Neural cell (in vitro differentiated cells): Measurements from ENCODE around the gene SALL3. TPM values are rescaled to one million over a fixed set of nuclear protein-coding genes. Genes with fewer than 3 reads are reported as not detected.

ENCODE experiments used
- H2AFZ ChIP-seq: fragments of 200-600, 300-800 bp; sonication (generic), shearing (Covaris generic); 2 replicates; pipeline ENCODE4 v1.6.0; 2014; ENCODE audit warnings: low read depth, mild to moderate bottlenecking, antibody characterized with exemption, low read length, moderate library complexity
- H3F3A ChIP-seq: fragments of 200-600 bp; shearing (Covaris generic); 2 replicates; pipeline ENCODE4 v1.6.1; 2016; ENCODE audit warnings: mild to moderate bottlenecking, moderate library complexity, mixed read lengths, antibody characterized with exemption, low read length; ENCODE audit not compliant: insufficient read depth, poor library complexity, severe bottlenecking
- H3K27ac ChIP-seq: fragments of 200-600, 300-800 bp; sonication (generic), shearing (Covaris generic); 2 replicates; pipeline ENCODE4 v1.5.1; 2014; ENCODE audit warnings: mild to moderate bottlenecking, low read length, moderate library complexity
- H3K27me3 ChIP-seq: fragments of 300-800, 200-600 bp; sonication (generic), shearing (Covaris generic); 2 replicates; pipeline ENCODE4 v1.6.0; 2014; ENCODE audit warnings: mild to moderate bottlenecking, low read depth, low read length, moderate library complexity; ENCODE audit not compliant: insufficient read depth
- H3K36me3 ChIP-seq: fragments of 300-800, 200-600 bp; sonication (generic), shearing (Covaris generic); 2 replicates; pipeline ENCODE4 v1.5.1; 2014; ENCODE audit warnings: mild to moderate bottlenecking, antibody characterized with exemption, low read length, moderate library complexity; ENCODE audit not compliant: insufficient read depth
- H3K4me2 ChIP-seq: fragments of 300-800, 200-600 bp; sonication (generic), shearing (Covaris generic); 2 replicates; pipeline ENCODE4 v1.6.0; 2014; ENCODE audit warnings: mild to moderate bottlenecking, low read length
- H3K4me3 ChIP-seq: fragments of 300-800, 200-600 bp; sonication (generic), shearing (Covaris generic); 2 replicates; pipeline ENCODE4 v1.5.1; 2014; ENCODE audit warnings: mild to moderate bottlenecking, low read length, moderate library complexity
- H3K79me2 ChIP-seq: fragments of 200-600 bp; shearing (Covaris generic); replicated peaks from 2 replicates; pipeline ENCODE4 v1.6.0; 2014; ENCODE audit warnings: mild to moderate bottlenecking, low read length, moderate library complexity; ENCODE audit not compliant: insufficient read depth
- H3K9ac ChIP-seq: fragments of 300-800, 200-600 bp; sonication (generic), shearing (Covaris generic); 2 replicates; pipeline ENCODE4 v1.6.1; 2016; ENCODE audit warnings: mild to moderate bottlenecking, low read length, mixed read lengths
- H3K9me2 ChIP-seq: fragments of 200-600 bp; shearing (Covaris generic); 2 replicates; pipeline ENCODE4 v1.6.1; 2016; ENCODE audit warnings: mild to moderate bottlenecking, low read length, mixed read lengths; ENCODE audit not compliant: insufficient read depth
- H3K9me3 ChIP-seq: fragments of 200-600, 300-800 bp; sonication (generic), shearing (Covaris generic); 2 replicates; pipeline ENCODE4 v1.6.1; 2016; ENCODE audit warnings: mild to moderate bottlenecking, mixed run types, low read length, moderate library complexity, mixed read lengths
- H4K20me1 ChIP-seq: fragments of 200-600 bp; shearing (Covaris generic); 2 replicates; pipeline ENCODE4 v1.6.1; 2016; ENCODE audit warnings: mild to moderate bottlenecking, mixed run types; ENCODE audit not compliant: insufficient read depth
- EP300 ChIP-seq: fragments of 450-650 bp; conservative IDR thresholded peaks from 2 replicates; pipeline ENCODE4 v1.6.1; 2014; ENCODE audit warnings: antibody characterized with exemption, mild to moderate bottlenecking, moderate library complexity; ENCODE audit not compliant: poor library complexity, severe bottlenecking
- EZH2 ChIP-seq: fragments of 200-600, 300-800 bp; shearing (Covaris generic), sonication (generic); IDR thresholded peaks from 2 replicates; pipeline ENCODE4 v1.6.1; 2014; ENCODE audit warnings: antibody characterized with exemption, low read length, borderline replicate concordance, mild to moderate bottlenecking; ENCODE audit not compliant: insufficient read depth, poor library complexity, severe bottlenecking
- MXI1 ChIP-seq: fragments of 450-650 bp; conservative IDR thresholded peaks from 2 replicates; pipeline ENCODE4 v1.6.1; 2014; ENCODE audit warnings: antibody characterized with exemption, mild to moderate bottlenecking; ENCODE audit not compliant: poor library complexity, severe bottlenecking
- POLR2AphosphoS5 ChIP-seq: IDR thresholded peaks from 2 replicates; pipeline ENCODE4 v1.6.1; 2012
- RAD21 ChIP-seq: fragments of 450-650 bp; conservative IDR thresholded peaks from 2 replicates; pipeline ENCODE4 v1.6.1; 2014; ENCODE audit warnings: antibody characterized with exemption, mild to moderate bottlenecking, moderate library complexity
- SMC3 ChIP-seq: fragments of 450-650 bp; conservative IDR thresholded peaks from 2 replicates; pipeline ENCODE4 v1.6.1; 2014; ENCODE audit warnings: antibody characterized with exemption, mild to moderate bottlenecking, moderate library complexity; ENCODE audit not compliant: poor library complexity
- TAF1 ChIP-seq: IDR thresholded peaks from 2 replicates; pipeline ENCODE4 v1.6.1; 2012; ENCODE audit warnings: low read depth
- polyA plus RNA-seq: library from polyadenylated mRNA; depleted of rRNA; stranded (reverse); fragments of >200 nt; gene quantifications from 2 replicates; pipeline ENCODE4 v1.2.3, GENCODE V29; 2014
- TF ChIP-seq, protein P1 (sequence below): IDR thresholded peaks from 2 replicates; pipeline ENCODE4 v1.6.1; 2012; ENCODE audit warnings: borderline replicate concordance
- TF ChIP-seq, protein P2 (sequence below): fragments of 450-650 bp; IDR thresholded peaks from 2 replicates; pipeline ENCODE4 v1.5.1; 2014; ENCODE audit warnings: antibody characterized with exemption, mild to moderate bottlenecking, moderate library complexity; ENCODE audit not compliant: poor library complexity, severe bottlenecking

The SALL3 gene
- polyA plus RNA-seq, 1 donor from 2014 or later, result 0.16 TPM

- Histone ChIP-seq H2AFZ (no peak overlapping the region), H4K20me1 (no peaks in the 10 kb centered on the region), H3K79me2 (no peaks in the 10 kb centered on the region), H3K27ac (no peak overlapping the region), H3K4me3 (no peak overlapping the region), H3F3A (no peaks in the 10 kb centered on the region), H3K9ac (no peak overlapping the region), H3K9me3 (no peaks in the 10 kb centered on the region), H3K36me3 (no peaks in the 10 kb centered on the region), H3K9me2 (no peaks in the 10 kb centered on the region), H3K27me3 (peaks cover 15% of the 10 kb centered on the region), H3K4me2 (no peak overlapping the region)
- TF ChIP-seq POLR2AphosphoS5 (no peak), EZH2 (no peak), MXI1 (no peak), SMC3 (no peak), TAF1 (no peak), RAD21 (no peak), EP300 (no peak)
- TF ChIP-seq, protein P1, sequence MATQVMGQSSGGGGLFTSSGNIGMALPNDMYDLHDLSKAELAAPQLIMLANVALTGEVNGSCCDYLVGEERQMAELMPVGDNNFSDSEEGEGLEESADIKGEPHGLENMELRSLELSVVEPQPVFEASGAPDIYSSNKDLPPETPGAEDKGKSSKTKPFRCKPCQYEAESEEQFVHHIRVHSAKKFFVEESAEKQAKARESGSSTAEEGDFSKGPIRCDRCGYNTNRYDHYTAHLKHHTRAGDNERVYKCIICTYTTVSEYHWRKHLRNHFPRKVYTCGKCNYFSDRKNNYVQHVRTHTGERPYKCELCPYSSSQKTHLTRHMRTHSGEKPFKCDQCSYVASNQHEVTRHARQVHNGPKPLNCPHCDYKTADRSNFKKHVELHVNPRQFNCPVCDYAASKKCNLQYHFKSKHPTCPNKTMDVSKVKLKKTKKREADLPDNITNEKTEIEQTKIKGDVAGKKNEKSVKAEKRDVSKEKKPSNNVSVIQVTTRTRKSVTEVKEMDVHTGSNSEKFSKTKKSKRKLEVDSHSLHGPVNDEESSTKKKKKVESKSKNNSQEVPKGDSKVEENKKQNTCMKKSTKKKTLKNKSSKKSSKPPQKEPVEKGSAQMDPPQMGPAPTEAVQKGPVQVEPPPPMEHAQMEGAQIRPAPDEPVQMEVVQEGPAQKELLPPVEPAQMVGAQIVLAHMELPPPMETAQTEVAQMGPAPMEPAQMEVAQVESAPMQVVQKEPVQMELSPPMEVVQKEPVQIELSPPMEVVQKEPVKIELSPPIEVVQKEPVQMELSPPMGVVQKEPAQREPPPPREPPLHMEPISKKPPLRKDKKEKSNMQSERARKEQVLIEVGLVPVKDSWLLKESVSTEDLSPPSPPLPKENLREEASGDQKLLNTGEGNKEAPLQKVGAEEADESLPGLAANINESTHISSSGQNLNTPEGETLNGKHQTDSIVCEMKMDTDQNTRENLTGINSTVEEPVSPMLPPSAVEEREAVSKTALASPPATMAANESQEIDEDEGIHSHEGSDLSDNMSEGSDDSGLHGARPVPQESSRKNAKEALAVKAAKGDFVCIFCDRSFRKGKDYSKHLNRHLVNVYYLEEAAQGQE, result no peak
- TF ChIP-seq, protein P2, sequence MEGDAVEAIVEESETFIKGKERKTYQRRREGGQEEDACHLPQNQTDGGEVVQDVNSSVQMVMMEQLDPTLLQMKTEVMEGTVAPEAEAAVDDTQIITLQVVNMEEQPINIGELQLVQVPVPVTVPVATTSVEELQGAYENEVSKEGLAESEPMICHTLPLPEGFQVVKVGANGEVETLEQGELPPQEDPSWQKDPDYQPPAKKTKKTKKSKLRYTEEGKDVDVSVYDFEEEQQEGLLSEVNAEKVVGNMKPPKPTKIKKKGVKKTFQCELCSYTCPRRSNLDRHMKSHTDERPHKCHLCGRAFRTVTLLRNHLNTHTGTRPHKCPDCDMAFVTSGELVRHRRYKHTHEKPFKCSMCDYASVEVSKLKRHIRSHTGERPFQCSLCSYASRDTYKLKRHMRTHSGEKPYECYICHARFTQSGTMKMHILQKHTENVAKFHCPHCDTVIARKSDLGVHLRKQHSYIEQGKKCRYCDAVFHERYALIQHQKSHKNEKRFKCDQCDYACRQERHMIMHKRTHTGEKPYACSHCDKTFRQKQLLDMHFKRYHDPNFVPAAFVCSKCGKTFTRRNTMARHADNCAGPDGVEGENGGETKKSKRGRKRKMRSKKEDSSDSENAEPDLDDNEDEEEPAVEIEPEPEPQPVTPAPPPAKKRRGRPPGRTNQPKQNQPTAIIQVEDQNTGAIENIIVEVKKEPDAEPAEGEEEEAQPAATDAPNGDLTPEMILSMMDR, result no peak
Measured at GRCh38 chr18:78967692-78968091, 11.9 kb upstream of the SALL3 start.

- peaks cover 35% of the 10 kb centered on the region for H3K27me3 ChIP-seq
- no peaks in the 10 kb centered on the region for H3K9me3 ChIP-seq
- no peak overlapping the region for H3K9ac ChIP-seq
- H3K79me2 ChIP-seq, result no peaks in the 10 kb centered on the region
- H3F3A ChIP-seq, result no peaks in the 10 kb centered on the region
- H3K27ac ChIP-seq, result no peak overlapping the region
- H3K9me2 ChIP-seq, result no peaks in the 10 kb centered on the region
- no peaks in the 10 kb centered on the region for H3K36me3 ChIP-seq
- H4K20me1 ChIP-seq, result no peaks in the 10 kb centered on the region
- TF ChIP-seq EP300 (no peak), SMC3 (no peak), EZH2 (no peak), RAD21 (no peak), POLR2AphosphoS5 (no peak), MXI1 (no peak), TAF1 (no peak)
- TF ChIP-seq, protein P1, result no peak
- TF ChIP-seq, protein P2, result no peak
- H3K4me2 ChIP-seq, result no peak overlapping the region
- H3K4me3 ChIP-seq, result no peak overlapping the region
- H2AFZ ChIP-seq, result no peak overlapping the region
Measured at GRCh38 chr18:78969574-78970315, 9.9 kb upstream of the SALL3 start.
